Femur (tissue), 1 donor: ENCODE data around the gene SLC35E4.
"Not testable (repeated sequence)": the region's sequence is repeated elsewhere in the genome, so short reads cannot be mapped to it uniquely, and the experiment has no call there.

Experiments
- DNase-seq: peaks from one replicate; pipeline ENCODE4 v3.0.0-alpha.2; 2017

Gene SLC35E4

DNA sequence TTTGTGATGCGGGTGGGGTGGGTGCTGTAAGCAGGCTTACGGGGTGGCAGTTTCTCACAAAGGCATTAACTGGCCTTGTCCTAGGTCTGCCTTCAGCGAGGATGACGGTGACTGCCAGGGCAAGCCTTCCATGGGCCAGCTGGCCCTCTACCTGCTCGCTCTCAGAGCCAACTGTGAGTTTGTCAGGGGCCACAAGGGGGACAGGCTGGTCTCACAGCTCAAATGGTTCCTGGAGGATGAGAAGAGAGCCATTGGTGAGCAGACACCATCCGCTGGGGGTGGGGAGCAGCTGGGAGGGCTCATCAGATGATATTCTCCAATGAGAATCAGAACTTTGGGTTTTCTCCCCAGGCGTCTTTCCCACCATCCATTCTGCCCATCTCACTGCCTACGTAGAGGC is 22.8 kb upstream of the SLC35E4 start:
- DNase-seq: no peak

DNA sequence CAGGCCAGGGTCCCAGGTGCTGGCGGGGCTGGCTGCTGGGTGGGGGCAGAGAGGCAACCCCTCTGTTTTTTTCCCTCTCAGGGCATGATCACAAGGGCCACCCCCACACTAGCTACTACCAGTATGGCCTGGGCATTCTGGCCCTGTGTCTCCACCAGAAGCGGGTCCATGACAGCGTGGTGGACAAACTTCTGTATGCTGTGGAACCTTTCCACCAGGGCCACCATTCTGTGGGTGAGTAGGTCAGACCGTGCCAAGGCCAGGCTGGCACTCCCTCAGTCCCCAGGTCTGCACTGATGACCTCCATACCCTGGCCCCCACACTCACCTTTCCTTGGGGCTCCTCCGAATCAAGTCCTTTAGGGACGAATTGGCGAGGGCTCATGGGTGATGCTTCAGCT is 21.3 kb upstream of the SLC35E4 start:
- DNase-seq: no peak

DNA sequence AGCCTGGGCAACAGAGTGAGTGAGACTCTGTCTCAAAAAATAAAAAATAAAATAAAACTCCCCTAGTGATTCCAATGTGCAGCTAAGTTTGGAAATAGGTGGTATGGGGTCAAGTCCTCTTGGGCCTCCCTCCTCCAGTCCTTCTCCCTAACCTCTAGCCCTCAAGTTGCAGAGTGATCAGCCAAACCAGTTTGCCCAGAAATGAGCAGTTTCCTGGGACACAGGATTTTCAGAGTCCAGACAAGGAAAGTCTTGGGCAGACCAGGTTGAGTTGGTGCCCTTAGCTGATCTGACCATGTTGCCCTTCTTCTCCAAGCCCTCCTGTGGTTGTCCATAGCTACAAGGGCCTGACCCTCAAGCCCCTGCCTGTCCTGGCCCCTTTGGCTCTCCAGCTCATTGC is 20.7 kb upstream of the SLC35E4 start:
- DNase-seq: no peak

DNA sequence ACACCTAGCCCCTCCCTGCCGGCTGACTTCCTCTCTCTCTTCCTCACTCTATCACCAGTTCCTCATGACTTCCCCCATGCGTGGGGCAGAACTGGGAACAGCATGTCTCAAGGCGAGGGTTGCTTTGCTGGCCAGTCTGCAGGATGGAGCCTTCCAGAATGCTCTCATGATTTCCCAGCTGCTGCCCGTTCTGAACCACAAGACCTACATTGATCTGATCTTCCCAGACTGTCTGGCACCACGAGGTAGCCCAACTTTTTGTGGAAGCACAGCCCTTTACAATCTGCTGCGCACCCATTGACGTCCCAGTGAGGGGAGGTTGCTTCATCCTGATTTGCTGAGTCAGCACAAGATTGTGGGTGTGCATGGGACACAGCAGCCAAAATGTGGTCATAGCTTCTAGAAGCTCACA is 20.0 kb upstream of the SLC35E4 start:
- no peak for DNase-seq

DNA sequence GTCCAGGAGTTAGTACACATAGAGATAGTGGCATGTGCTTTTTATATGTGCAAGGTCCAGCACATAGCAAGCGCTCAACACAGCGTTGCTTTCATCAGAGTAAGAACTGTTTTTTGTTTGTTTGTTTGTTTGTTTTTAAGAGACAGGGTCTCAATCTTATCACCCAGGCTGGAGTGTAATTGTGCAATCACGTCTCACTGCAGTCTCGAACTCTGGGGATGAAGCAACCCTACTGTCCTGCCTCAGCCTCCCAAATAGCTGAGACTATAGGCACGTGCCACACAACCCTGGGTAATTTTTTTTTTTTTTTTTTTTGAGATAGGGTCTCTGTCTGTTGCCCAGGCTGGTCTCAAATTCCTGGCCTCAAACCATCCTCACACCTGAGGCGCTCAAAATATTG is 17.8 kb upstream of the SLC35E4 start:
- no peak for DNase-seq

DNA sequence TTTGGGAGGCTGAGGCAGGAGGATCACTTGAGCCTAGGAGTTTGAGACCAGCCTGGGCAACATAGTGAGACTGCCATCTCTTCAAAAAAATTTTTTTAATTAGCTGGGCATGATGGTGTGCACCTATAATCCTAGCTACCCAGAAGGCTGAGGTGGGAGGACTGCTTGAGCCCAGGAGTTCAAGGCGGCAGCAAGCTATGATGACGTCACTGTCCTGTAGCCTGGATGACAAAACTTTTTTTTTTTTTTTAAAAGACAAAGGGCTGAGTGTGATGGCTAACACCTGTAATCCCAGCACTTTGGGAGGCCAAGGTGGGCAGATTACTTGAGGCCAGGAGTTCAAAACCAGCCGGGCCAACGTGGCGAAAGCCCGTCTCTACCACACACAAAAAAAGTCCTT is 15.7 kb upstream of the SLC35E4 start:
- not testable (repeated sequence) for DNase-seq

DNA sequence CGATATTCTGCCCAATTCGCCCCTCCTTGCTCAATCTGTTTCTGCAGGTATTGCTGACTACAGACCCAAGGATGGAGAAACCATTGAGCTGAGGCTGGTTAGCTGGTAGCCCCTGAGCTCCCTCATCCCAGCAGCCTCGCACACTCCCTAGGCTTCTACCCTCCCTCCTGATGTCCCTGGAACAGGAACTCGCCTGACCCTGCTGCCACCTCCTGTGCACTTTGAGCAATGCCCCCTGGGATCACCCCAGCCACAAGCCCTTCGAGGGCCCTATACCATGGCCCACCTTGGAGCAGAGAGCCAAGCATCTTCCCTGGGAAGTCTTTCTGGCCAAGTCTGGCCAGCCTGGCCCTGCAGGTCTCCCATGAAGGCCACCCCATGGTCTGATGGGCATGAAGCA is 9.2 kb upstream of the SLC35E4 start:
- no peak for DNase-seq

DNA sequence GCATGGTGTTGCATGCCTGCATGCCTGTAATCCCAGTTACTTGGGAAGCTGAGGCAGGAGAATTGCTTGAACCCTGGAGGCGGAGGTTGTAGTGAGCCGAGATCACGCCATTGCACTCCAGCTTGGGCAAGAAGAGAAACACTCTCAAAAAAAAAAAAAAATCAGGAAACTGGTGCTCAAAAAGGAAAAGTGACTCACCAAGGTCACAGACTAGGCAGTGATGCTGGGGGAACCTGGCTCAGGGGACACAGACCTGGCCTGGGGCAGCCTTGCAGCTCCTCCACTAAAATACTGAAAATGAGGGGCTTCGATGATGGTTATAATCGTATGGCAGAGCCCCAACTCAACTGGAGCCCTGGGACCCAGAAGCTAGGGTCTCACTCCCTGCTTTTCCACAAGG is 8.1 kb upstream of the SLC35E4 start:
- no peak for DNase-seq

DNA sequence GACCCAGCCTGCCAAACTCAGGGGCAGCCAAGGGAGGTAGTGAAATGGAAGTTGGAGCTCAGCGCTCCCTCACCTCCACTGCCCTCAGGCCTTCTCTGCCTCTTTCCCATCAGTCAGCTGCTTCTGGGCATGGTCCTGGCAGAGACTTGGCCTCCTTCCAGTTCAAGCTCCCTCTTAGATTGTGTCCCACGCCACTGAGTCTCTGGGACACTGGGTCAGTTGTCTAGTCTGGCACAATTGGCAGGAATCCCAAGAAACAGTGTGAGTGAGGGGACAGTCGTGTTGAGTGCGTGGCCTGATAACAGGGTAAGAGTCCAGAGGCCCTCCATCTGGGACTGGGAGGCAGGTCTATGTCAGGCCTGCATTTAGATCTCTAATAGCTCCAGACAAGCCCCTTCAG is 7.1 kb upstream of the SLC35E4 start:
- no peak for DNase-seq

DNA sequence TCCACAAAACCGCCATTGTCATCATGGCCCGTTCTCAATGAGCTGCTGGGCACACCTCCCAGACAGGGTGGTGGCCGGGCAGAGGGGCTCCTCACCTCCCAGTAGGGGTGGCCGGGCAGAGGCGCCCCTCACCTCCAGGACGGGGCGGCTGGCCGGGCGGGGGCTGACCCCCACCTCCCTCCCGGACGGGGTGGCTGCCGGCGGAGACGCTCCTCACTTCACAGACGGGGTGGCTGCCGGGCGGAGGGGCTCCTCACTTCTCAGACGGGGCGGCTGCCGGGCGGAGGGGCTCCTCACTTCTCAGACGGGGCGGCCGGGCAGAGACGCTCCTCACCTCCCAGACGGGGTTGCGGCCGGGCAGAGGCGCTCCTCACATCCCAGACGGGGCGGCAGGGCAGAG is 4.1 kb upstream of the SLC35E4 start:
- not testable (repeated sequence) for DNase-seq

DNA sequence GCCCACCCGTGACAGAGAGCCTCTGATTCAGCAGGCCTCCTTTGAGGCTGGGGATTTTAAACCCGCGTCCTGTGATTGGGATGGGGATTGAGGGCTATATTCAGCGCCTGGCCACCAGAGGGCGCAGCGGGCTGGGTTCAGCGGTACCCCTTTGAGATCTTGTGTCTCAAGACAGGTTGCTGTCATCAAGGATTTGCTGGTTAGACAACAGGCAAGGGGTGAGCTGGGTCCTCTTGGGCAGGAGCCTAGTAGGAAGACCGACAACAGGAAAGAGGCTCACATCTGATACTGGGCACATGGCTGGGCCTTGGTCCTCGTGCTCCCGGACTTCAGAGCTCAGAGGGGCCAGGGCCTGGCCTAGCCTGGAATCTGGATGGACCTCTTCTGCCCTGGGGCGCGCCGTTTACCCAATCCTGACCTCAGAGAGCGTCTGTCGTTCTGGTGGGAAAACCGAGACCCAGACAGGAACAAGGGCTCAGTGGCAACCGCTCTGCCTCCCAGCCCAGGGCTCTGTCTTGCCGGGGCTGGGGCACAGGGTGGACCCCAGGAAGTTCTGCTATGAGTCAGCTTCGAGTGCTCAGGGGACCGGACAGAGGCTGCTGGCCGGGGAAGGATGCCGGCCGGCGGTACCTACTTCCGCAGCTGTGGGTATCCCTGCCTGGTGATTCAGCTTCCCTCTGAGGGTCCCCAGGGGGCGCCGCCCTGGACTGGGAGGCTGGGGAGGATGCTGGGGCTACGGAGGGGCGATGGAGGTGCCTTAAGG is 929 bp upstream of the SLC35E4 start:
- DNase-seq: peak; percentile 88

DNA sequence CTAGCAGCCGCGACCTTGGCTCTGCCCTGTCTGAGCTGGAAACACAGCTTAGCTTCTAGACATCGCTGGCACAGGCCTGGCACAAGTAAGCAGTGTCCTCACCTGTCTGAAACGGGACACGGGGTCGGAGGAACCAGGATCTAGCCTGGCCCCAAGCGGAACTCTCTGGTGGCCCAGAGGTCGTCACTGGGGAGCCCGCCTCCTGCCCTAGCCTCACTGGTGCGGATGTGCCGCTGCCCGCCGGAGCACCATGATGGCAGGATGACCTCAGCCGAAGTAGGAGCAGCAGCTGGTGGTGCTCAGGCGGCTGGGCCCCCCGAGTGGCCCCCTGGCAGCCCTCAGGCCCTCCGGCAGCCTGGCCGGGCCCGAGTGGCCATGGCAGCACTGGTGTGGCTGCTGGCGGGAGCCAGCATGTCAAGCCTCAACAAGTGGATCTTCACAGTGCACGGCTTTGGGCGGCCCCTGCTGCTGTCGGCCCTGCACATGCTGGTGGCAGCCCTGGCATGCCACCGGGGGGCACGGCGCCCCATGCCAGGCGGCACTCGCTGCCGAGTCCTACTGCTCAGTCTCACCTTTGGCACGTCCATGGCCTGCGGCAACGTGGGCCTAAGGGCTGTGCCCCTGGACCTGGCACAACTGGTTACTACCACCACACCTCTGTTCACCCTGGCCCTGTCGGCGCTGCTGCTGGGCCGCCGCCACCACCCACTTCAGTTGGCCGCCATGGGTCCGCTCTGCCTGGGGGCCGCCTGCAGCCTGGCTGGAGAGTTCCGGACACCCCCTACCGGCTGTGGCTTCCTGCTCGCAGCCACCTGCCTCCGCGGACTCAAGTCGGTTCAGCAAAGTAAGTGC is 871 bp downstream of the SLC35E4 start:
- peak; percentile 37 for DNase-seq

DNA sequence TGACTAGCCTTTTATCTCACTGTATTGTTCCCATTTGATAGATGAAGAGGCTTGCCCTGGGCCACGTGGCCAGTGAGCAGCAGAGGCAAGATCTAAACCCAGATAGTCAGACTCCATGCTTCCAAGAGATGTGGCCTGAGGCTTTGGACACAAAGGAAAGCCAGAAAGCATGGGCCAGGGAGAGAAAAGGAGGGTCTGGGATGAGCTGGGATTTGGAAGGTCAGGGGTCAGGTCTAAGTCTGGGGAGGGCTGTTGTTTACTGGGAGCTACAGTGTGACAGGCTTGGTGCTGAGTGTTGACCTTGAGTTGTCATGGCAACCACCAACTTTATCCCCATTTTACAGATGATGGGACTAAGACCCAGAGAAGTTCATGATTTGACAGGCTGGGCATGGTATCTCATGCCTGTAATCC is 2.1 kb downstream of the SLC35E4 start:
- DNase-seq: no peak

DNA sequence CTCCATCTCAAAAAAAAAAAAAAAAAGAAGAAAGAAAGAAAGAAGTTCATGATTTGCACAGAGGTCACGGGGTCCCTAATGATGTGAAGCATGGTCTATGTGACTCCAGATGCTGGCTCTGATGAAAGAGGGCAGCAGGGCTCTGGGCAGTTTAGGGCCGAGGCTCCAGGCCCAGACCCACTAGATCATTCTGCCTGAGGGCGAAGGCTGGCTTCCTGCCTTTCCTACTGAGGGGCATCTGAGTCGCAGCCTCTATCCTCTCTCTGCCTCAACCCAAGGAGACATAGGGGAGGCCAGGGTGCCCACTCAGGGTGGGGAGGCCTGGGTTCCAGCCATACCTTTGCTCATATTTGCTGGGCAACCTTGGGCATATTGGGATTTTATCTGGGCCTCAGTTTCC is 4.8 kb downstream of the SLC35E4 start:
- no peak for DNase-seq

DNA sequence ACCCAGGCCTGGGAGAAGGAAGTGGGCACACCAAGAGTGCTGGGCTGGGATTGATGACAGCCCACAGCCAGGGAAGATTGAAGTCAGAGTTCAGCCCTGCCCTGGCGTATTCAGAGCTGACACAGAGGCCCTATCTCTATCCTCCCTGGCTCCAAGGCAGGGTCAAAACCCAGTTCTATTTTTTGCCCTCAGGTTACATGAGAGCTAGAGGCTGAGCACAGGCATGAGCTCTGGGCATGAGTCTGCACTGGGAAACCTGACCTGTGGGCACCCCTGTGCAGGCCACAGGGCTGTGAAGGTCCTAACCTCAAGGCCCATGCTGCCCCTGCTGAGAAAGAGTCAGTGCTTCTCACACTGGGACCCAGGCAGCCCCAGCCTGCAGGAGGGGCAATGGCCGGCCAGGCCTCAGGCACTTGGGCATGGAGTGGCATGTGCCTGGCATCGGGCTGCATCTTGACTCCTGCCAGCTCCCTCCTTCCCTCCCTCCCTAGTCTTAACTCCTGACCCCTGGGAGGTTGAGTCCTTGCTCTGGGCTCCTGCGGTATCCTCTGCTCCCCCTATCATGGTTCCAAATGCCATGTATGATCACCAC is 5.4 kb downstream of the SLC35E4 start:
- DNase-seq: no peak

DNA sequence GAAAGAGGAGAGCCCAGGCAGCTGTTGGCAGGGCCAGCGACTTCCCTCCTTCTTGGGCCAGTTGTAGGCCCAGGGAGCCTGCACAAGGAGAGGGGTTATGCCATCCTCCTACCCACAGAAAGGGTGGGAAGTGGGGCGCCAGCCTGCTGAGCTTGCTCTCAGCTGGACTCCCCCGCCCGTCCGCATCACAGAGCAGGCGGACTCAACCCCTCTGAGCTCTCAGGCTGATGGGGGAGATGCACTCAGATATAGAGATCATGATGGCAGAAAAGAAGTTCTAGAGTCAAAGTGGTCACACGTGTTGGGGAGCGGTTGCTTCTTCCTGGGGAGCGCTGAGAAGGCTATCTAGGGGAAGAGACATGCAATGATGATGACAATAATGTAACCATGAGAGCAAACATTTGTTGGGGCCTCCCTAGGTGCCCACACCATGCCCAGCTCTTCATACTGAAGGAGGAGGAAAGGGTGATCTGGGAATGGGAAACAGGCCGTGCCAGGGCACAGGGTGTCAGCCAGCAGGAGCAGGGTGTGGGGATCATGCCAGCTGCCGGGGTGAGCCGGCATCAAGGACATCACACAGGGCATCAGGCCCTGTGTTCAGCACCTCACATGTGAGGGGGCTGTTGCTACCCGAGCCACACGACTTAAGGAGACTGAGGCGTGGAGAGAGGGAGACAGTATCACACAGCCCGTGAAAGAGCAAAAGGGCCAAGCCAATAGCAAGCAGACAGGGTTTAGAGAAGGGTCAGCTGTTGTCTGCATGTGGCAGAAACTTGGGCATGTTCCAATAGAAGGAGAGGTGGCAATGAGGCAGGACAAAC is 7.7 kb downstream of the SLC35E4 start:
- DNase-seq: no peak

DNA sequence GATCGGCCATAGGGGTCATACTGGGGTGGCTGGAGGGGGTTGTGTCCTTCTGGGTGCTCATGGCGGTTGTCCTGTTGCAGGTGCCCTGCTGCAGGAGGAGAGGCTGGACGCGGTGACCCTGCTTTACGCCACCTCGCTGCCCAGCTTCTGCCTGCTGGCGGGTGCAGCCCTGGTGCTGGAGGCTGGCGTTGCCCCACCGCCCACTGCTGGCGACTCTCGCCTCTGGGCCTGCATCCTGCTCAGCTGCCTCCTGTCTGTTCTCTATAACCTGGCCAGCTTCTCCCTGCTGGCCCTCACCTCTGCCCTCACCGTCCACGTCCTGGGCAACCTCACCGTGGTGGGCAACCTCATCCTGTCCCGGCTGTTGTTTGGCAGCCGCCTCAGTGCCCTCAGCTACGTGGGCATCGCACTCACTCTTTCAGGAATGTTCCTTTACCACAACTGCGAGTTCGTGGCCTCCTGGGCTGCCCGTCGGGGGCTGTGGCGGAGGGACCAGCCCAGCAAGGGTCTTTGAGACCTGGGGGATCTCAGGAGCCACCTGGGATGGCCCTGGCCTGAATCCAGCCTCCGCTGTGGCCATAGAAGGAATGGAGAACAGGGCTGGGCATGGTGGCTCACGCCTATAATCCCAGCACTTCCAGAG is 11.1 kb downstream of the SLC35E4 start:
- DNase-seq: no peak

DNA sequence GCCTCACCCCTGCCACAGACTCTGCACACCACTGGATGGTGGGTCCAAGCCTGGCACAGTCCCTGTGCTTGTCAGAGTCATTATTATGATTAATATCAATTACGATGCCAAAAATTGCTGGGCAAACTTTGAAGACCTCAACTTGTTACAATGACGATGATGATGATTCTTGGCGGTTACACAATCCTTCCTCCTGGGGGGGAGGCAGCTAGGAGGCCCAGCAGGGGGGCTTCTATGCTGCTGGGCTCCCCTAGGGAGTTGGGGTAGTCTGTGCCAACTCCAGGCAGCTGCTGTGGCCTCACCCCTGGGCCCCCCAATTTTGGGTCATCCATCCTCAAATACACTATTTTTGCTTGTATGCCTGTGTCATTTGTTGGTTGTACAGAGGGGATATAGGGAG is 12.0 kb downstream of the SLC35E4 start:
- DNase-seq: no peak

DNA sequence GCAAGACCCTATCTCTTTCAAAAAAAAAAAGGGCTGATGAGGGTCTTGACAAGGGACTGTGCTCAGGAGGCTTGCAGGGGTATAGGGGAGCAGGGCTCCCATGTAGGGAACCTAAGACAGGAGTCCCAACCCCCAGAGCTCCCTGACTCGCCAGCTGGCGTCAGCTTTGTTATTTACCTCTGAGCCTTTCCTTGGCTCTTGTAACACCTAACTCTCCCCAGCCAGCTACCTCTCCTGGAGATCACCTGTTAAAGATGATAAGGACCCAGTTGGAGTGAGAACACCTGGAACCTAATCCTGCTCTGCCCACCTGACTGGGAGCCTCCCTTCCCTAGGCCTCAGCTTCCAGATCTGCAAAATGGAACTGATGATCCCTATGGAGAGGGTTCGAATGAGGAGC is 13.2 kb downstream of the SLC35E4 start:
- DNase-seq: no peak

DNA sequence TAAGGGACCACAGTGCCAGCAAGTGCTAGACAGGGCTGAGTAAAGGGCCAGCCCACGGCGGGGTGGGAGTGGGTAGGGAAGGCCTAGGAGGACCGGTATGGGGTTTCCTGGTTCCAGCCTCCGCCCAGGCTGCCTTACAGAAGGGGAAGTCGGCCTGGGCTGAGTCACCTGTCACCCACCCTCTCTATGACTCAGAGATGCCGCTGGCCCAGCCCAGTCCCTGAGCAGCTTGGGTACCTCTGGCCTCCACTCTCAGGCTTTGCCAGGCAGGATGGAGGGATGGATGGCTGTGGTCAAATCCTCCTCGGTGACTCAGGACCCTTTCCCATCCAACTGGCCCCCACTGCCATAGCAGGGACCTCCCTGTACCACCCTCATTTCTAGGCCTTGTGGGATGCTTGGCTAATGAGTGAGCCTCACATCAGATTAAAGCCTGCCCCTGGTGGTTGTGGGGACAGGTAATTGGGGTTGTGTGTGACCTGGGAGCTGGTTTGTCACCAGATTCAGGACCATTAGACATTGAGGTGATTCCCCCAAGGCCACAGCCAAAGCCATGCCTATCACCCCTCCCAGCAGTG is 13.9 kb downstream of the SLC35E4 start:
- DNase-seq: peak; percentile 51

DNA sequence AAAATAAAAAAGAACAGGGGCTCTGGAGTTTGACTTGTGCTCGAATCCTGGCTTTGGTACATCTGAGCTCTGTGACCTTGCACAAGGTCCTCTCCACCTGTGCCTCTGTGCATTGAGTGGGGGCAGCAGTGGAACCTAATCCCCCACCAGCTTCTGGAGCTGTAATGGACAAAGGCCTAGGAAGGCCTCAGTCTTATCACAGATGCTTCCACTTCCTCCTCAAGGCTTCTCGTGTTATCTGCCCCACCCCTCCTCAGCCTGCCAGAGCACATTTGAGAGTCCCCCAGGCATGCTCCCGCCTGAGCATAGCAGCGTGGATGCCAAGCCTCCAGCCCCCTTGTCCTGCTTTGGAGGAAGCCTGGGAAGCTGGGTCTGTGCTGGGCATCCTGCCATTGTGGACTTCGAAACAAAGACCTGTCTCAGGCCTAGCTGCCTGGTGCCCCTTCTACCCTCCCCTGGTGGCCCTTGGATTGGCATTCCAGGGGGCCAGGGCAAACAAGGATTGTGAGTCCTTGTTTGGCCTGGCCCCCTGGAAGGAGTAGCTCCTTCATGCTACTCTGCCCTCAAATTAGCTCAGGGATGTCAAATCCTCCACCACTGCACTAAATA is 15.0 kb downstream of the SLC35E4 start:
- peak; percentile 30 for DNase-seq

DNA sequence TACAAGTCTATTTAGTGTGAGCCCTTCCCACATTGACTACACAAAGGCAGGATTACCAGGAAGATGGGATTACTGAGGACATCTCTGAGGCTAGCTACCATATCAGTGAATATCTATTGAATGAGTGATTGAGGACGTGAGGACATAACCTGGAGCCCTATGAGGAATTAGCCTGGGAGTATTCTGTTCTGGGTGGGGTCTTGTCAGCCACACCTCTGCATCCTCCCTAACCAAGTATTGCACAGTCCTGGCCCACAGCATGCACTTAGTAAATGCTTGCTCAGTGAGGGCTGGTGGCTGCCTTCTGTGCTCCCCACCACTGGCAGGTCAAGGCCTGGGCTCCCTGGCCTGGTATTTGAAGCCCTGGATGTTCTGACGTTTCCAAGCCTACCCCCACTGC is 17.3 kb downstream of the SLC35E4 start:
- no peak for DNase-seq
